Liver (tissue), 9 donors: ENCODE data around the gene PCMTD2. TPM values are rescaled to one million over a fixed set of nuclear protein-coding genes. Genes with fewer than 3 reads are reported as not detected.

Experiments
- DNase-seq: peaks from one replicate; pipeline ENCODE4 v3.0.0-alpha.2; 2017; ENCODE audit warnings: low spot score
- H3K27ac ChIP-seq, 2 donors: one replicate each; pipeline ENCODE4 v1.7.0; 2013; ENCODE audit warnings: inconsistent platforms in 2 of 2, low read length in 2 of 2, control low read depth in 1 of 2, low read depth in 1 of 2, mild to moderate bottlenecking in 1 of 2
- H3K27me3 ChIP-seq, 4 donors: one replicate each; pipeline versions ENCODE4 v1.6.1 to v1.7.0; 2013; ENCODE audit warnings: low read length in 3 of 4, inconsistent platforms in 1 of 4, mild to moderate bottlenecking in 1 of 4, moderate library complexity in 1 of 4; ENCODE audit not compliant: control insufficient read depth in 4 of 4, insufficient read depth in 4 of 4
- H3K36me3 ChIP-seq, 4 donors: one replicate each; pipeline versions ENCODE4 v1.6.1 to v1.7.0; 2013; ENCODE audit warnings: low read length in 3 of 4, mild to moderate bottlenecking in 3 of 4, low read depth in 1 of 4, moderate library complexity in 1 of 4; ENCODE audit not compliant: control insufficient read depth in 4 of 4, insufficient read depth in 3 of 4
- H3K4me1 ChIP-seq, 4 donors: one replicate each; pipeline versions ENCODE4 v1.6.1 to v1.7.0; 2013; ENCODE audit warnings: low read length in 3 of 4, mild to moderate bottlenecking in 3 of 4, moderate library complexity in 1 of 4; ENCODE audit not compliant: control insufficient read depth in 4 of 4, insufficient read depth in 4 of 4
- H3K4me3 ChIP-seq, 3 donors: one replicate each; pipeline versions ENCODE4 v1.6.1 to v1.7.0; 2013; ENCODE audit warnings: low read length in 3 of 3, control low read depth in 1 of 3, low read depth in 1 of 3, mild to moderate bottlenecking in 1 of 3
- H3K9ac ChIP-seq, 2 donors: one replicate each; pipeline ENCODE4 v1.7.0; 2013; ENCODE audit warnings: low read length in 2 of 2, mild to moderate bottlenecking in 2 of 2, moderate library complexity in 2 of 2, control low read depth in 1 of 2, low read depth in 1 of 2
- H3K9me3 ChIP-seq, 4 donors: one replicate each; pipeline versions ENCODE4 v1.6.1 to v1.7.0; 2013; ENCODE audit warnings: low read length in 3 of 4; ENCODE audit not compliant: control insufficient read depth in 4 of 4
- ATF3 ChIP-seq: IDR thresholded peaks from 2 replicates; pipeline ENCODE4 v1.6.1; 2016; ENCODE audit warnings: antibody characterized with exemption
- CTCF ChIP-seq: fragments of 150-350 bp; IDR thresholded peaks from 2 replicates; pipeline ENCODE4 v1.5.1; 2017; ENCODE audit warnings: improper control_type of control experiment, low read depth, low read length; ENCODE audit not compliant: missing input control
- EGR1 ChIP-seq, 2 donors: IDR thresholded peaks; 2 replicates each; pipeline ENCODE4 v1.6.1; 2016 to 2018; ENCODE audit warnings: antibody characterized with exemption in 2 of 2, low read depth in 2 of 2
- FOXA1 ChIP-seq: IDR thresholded peaks from 2 replicates; pipeline ENCODE4 v1.6.1; 2016; ENCODE audit warnings: antibody characterized with exemption
- FOXA2 ChIP-seq: IDR thresholded peaks from 2 replicates; pipeline ENCODE4 v1.6.1; 2016; ENCODE audit warnings: antibody characterized with exemption
- GABPA ChIP-seq, 2 donors: IDR thresholded peaks in 1 of 2; conservative IDR thresholded peaks in 1 of 2; 2 replicates each; pipeline ENCODE4 v1.6.1; 2016; ENCODE audit warnings: antibody characterized with exemption in 2 of 2, mild to moderate bottlenecking in 1 of 2, moderate library complexity in 1 of 2
- HNF4A ChIP-seq, 2 donors: conservative IDR thresholded peaks; 2 replicates each; pipeline ENCODE4 v1.6.1; 2016; ENCODE audit warnings: antibody characterized with exemption in 2 of 2, mild to moderate bottlenecking in 2 of 2
- HNF4G ChIP-seq: IDR thresholded peaks from 2 replicates; pipeline ENCODE4 v1.6.1; 2016; ENCODE audit warnings: antibody characterized with exemption
- NR2F2 ChIP-seq: IDR thresholded peaks from 2 replicates; pipeline ENCODE4 v1.6.1; 2016; ENCODE audit warnings: antibody characterized with exemption
- RAD21 ChIP-seq, 2 donors: IDR thresholded peaks; 2 replicates each; pipeline ENCODE4 v1.6.1; 2016; ENCODE audit warnings: antibody characterized with exemption in 2 of 2, mild to moderate bottlenecking in 2 of 2
- REST ChIP-seq: IDR thresholded peaks from 2 replicates; pipeline ENCODE4 v1.6.1; 2016; ENCODE audit warnings: antibody characterized with exemption, mild to moderate bottlenecking
- SP1 ChIP-seq: IDR thresholded peaks from 2 replicates; pipeline ENCODE4 v1.6.1; 2018; ENCODE audit warnings: antibody characterized with exemption, mild to moderate bottlenecking
- TAF1 ChIP-seq: conservative IDR thresholded peaks from 2 replicates; pipeline ENCODE4 v1.6.1; 2016; ENCODE audit warnings: antibody characterized with exemption, mild to moderate bottlenecking
- YY1 ChIP-seq: IDR thresholded peaks from 2 replicates; pipeline ENCODE4 v1.6.1; 2016; ENCODE audit warnings: antibody characterized with exemption, mild to moderate bottlenecking
- ZBTB33 ChIP-seq: IDR thresholded peaks from 2 replicates; pipeline ENCODE4 v1.6.1; 2016; ENCODE audit warnings: antibody characterized with exemption
- WGBS: extraction: QIAGEN DNeasy Blood & Tissue Kit; methylation state at CpG from one replicate; pipeline ENCODE4 v1.1.7; 2013; 5-methylcytosine and 5-hydroxymethylcytosine counted together
- polyA plus RNA-seq, 2 donors: library from polyadenylated mRNA; stranded (reverse) in 1 of 2; unstranded in 1 of 2; fragments of 200-250 nt in 1 of 2; fragments of >200 nt in 1 of 2; fragmentation: Nextera tagmentation in 1 of 2; extraction: Ambion mirVana in 1 of 2; gene quantifications; one replicate each; pipeline versions ENCODE4 v1.2.1 to v1.2.3, GENCODE V29; 2013 to 2015
- total RNA-seq, 2 donors: library from RNA; depleted of rRNA; stranded (reverse); fragments of >200 nt; gene quantifications; one replicate each; pipeline ENCODE4 v1.2.3, GENCODE V29; 2014
- donor health status: healthy.
- donor health status: healthy.
- donor health status: healthy.
- donor health status: healthy.
- donor health status: healthy.

Gene PCMTD2
- total and polyA plus RNA-seq, 4 donors: 12.7 to 74.4 (median 25.4) TPM

GRCh38 chr20:64280460-64280843 lies 24.9 kb downstream of the PCMTD2 start:
- TF ChIP-seq HNF4G (no peak), NR2F2 (no peak), REST (no peak), ZBTB33 (no peak), TAF1 (no peak), SP1 (no peak), YY1 (no peak)
- Histone ChIP-seq H3K9ac (no peak overlapping the region), H3K27ac (no peak overlapping the region), H3K9me3 (no peaks in the 10 kb centered on the region), H3K4me3 (no peak overlapping the region), H3K36me3 (peaks cover 0 to 2% (median 0%) of the 10 kb centered on the region in 4 donors), H3K27me3 (no peaks in the 10 kb centered on the region), H3K4me1 (no peaks in the 10 kb centered on the region)
- DNase-seq: no peak
- 85% methylated on average over 3 of the region's 3 CpGs for WGBS

GRCh38 chr20:64283646-64284045 lies 28.1 kb downstream of the PCMTD2 start:
- TF ChIP-seq GABPA (IDR thresholded peaks at IDR 0.05 in 1 of 2, conservative IDR thresholded peaks at IDR 0.05 in 1 of 2) (no peak), EGR1 (IDR thresholded peaks at IDR 0.05; ENCODE audit: low read depth in 2 of 2) (no peak), YY1 (no peak), TAF1 (no peak), REST (no peak), RAD21 (IDR thresholded peaks at IDR 0.05) (no peak), FOXA2 (no peak), CTCF (no peak), ATF3 (no peak), HNF4A (conservative IDR thresholded peaks at IDR 0.05) (no peak), HNF4G (no peak), FOXA1 (no peak), NR2F2 (no peak), ZBTB33 (no peak)
- DNase-seq: no peak
- no peaks in the 10 kb centered on the region for H3K27me3 ChIP-seq
- H3K36me3 ChIP-seq: no peaks in the 10 kb centered on the region
- no peak overlapping the region for H3K27ac ChIP-seq
- H3K9ac ChIP-seq: no peak overlapping the region
- 72% methylated on average over 4 of the region's 4 CpGs for WGBS
- H3K9me3 ChIP-seq: no peaks in the 10 kb centered on the region
- no peaks in the 10 kb centered on the region for H3K4me1 ChIP-seq
- no peak overlapping the region for H3K4me3 ChIP-seq
